ENCODE measurements around the gene IL2RG.

IL2RG gene

GRCh38 chrX:71095555-71095980 is 15.8 kb downstream of the IL2RG start, which contains the start of gene FOXO4:
TSS of gene FOXO4 (plus strand) at chrX:71095851. CDS start at chrX:71096529, 678 bp downstream.
- no peak for TF ChIP-seq CTCF (conservative IDR thresholded peaks at IDR 0.05; ENCODE audit: low read length)
- DNase-seq (ENCODE audit: low read depth) = peak; percentile 75
- H3K4me3 ChIP-seq (ENCODE audit: low read length) = peak within 1 kb of the TSS; percentile 73

GRCh38 chrX:71095033-71095432 is 16.3 kb downstream of the IL2RG start:
- TF ChIP-seq CTCF (conservative IDR thresholded peaks at IDR 0.05; ENCODE audit: low read length) = no peak
- DNase-seq (ENCODE audit: low read depth) = no peak
- peak overlapping the region; percentile 73 for H3K4me3 ChIP-seq (ENCODE audit: low read length)

GRCh38 chrX:71091263-71091662 is 20.1 kb downstream of the IL2RG start:
- no peak for TF ChIP-seq CTCF (conservative IDR thresholded peaks at IDR 0.05; ENCODE audit: low read length)
- no peak for DNase-seq (ENCODE audit: low read depth)
- no peak overlapping the region for H3K4me3 ChIP-seq (ENCODE audit: low read length)

GRCh38 chrX:71085900-71086299 is 25.5 kb downstream of the IL2RG start:
- no peak for TF ChIP-seq CTCF (conservative IDR thresholded peaks at IDR 0.05; ENCODE audit: low read length)
- no peak overlapping the region for H3K4me3 ChIP-seq (ENCODE audit: low read length)
- no peak for DNase-seq (ENCODE audit: low read depth)

GRCh38 chrX:71082822-71083221 is 28.6 kb downstream of the IL2RG start:
- H3K4me3 ChIP-seq (ENCODE audit: low read length) = no peak overlapping the region
- DNase-seq (ENCODE audit: low read depth) = no peak
- no peak for TF ChIP-seq CTCF (conservative IDR thresholded peaks at IDR 0.05; ENCODE audit: low read length)

- DNase-seq (ENCODE audit: low read depth) = no peak
- no peak for TF ChIP-seq CTCF (conservative IDR thresholded peaks at IDR 0.05; ENCODE audit: low read length)
Observed at GRCh38 chrX:71082124-71082647, 29.2 kb downstream of the IL2RG start.

GRCh38 chrX:71081330-71082123 is 29.9 kb downstream of the IL2RG start:
- peak; percentile 8 for DNase-seq (ENCODE audit: low read depth)
- no peak for TF ChIP-seq CTCF (conservative IDR thresholded peaks at IDR 0.05; ENCODE audit: low read length)
- H3K4me3 ChIP-seq (ENCODE audit: low read length) = no peak overlapping the region

More at GRCh38 chrX:71082124-71082647, 29.2 kb downstream of the IL2RG start:
- no peak overlapping the region for H3K4me3 ChIP-seq (ENCODE audit: low read length)

All from AG10803 (cell line).